Measurements from ENCODE around the gene CD4. TPM values are rescaled to one million over a fixed set of nuclear protein-coding genes. Genes with fewer than 3 reads are reported as not detected.

CD4 gene
- total RNA-seq, 2 experiments from 2014 or later: 219 to 227 TPM

DNA sequence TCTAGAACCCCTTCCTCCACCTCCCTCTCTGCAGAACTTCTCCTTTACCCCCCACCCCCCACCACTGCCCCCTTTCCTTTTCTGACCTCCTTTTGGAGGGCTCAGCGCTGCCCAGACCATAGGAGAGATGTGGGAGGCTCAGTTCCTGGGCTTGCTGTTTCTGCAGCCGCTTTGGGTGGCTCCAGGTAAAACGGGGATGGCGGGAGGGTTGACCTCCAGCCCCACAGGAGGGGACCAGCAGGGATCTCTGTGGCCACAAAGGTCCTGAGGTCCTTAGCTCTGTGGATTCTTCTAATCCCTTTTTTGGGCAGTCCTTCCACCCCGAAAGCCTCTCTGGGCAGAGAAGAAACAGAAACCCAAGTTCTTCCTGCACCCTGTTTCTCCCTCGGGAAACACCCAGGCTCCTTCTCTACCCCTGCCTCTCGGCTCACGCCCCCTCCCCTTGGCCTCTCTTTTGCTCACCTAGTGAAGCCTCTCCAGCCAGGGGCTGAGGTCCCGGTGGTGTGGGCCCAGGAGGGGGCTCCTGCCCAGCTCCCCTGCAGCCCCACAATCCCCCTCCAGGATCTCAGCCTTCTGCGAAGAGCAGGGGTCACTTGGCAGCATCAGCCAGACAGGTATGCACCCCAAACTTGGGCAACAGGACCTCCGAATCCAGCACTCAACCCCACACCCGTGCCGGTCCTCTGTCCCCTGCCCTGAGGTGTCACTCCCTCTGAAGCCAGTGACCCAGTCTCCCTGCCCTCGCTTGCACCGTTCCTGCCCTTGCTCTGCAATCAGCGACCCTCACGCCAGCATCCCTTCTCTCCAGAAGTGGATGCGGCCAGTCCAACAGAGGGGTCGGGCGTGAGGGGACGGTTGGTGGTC, 16.4 kb upstream of the CD4 start:
- ChIA-PET POLR2A (no interaction called here), CTCF (interaction anchor here (0.7 to 8.8 kb wide), 5 partner anchors 10 to 80 kb away, joined by 3 to 77 read pairs (median 5); partner anchors contain the start of gene MLF2)
- no peak for DNase-seq
- Mint-ChIP-seq H3K27me3 (peaks cover 15% of the 10 kb centered on the region), H3K27ac (peak overlapping the region; percentile 80), H3K9me3 (no peaks in the 10 kb centered on the region), H3K4me1 (peaks cover 61% of the 10 kb centered on the region), H3K36me3 (ENCODE audit: low read depth) (peaks cover 2% of the 10 kb centered on the region), H3K4me3 (peak overlapping the region; percentile 72)

DNA sequence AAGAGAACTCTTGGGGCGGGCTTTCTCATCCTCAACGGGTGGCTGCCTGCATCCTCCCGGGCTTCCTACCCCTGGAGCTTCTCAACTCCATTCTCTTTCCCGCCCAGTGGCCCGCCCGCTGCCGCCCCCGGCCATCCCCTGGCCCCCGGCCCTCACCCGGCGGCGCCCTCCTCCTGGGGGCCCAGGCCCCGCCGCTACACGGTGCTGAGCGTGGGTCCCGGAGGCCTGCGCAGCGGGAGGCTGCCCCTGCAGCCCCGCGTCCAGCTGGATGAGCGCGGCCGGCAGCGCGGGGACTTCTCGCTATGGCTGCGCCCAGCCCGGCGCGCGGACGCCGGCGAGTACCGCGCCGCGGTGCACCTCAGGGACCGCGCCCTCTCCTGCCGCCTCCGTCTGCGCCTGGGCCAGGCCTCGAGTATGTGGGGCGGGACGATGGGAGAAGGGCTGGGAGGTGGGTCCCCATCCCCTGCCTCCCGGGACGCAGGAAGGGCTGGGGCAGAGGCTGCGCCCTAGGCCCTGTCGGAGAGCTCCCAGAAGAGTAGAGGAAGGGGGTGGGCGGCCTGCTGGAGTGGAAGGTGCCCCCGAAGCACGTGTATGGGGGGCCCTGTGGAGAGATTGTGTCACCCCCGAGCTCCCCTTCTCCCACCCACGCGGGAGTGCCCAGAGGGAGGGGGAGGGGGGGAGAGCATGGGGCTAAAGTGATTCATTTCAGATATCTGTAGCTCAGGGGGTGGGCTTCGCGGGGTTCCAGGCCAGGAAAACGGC, 15.6 kb upstream of the CD4 start:
- CTCF ChIA-PET: interaction anchor here (1.1 to 14.2 kb wide), 6 partner anchors 6 to 79 kb away, joined by 3 to 120 read pairs (median 7); partner anchors contain the start of genes MLF2 and PTMS
- peaks cover 2% of the 10 kb centered on the region for H3K36me3 Mint-ChIP-seq (ENCODE audit: low read depth)

DNA sequence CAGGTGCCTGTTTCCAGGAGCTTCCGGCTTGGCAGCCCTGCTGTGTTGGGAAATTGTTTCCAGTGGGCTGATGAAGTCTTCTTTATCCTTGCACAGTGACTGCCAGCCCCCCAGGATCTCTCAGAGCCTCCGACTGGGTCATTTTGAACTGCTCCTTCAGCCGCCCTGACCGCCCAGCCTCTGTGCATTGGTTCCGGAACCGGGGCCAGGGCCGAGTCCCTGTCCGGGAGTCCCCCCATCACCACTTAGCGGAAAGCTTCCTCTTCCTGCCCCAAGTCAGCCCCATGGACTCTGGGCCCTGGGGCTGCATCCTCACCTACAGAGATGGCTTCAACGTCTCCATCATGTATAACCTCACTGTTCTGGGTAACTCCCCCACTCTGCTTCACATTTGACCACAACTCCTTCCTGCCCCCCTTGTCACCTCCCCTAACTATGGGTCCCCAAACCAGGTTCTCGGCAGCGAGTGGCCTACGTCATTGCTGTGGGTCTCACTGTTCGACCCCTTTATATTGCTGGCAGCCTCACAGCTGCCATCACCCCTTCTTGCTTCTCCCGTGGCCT, 14.7 kb upstream of the CD4 start:
- Mint-ChIP-seq H3K9me3 (no peaks in the 10 kb centered on the region), H3K27ac (peak overlapping the region; percentile 65), H3K4me3 (peak overlapping the region; percentile 50), H3K27me3 (peaks cover 5% of the 10 kb centered on the region), H3K4me1 (peaks cover 66% of the 10 kb centered on the region), H3K36me3 (ENCODE audit: low read depth) (peaks cover 2% of the 10 kb centered on the region)
- ChIA-PET CTCF (interaction anchor here (1.1 to 14.2 kb wide), 7 partner anchors 7 to 78 kb away, joined by 3 to 120 read pairs (median 5); partner anchors contain the start of genes MLF2 and PTMS), POLR2A (no interaction called here)
- DNase-seq: no peak

More for the DNA sequence above, 15.6 kb upstream of the CD4 start:
- Mint-ChIP-seq H3K4me1 (peaks cover 61% of the 10 kb centered on the region), H3K4me3 (peak overlapping the region; percentile 72), H3K9me3 (no peaks in the 10 kb centered on the region), H3K27me3 (peaks cover 8% of the 10 kb centered on the region), H3K27ac (peak overlapping the region; percentile 80)
- POLR2A ChIA-PET: no interaction called here
- no peak for DNase-seq

DNA sequence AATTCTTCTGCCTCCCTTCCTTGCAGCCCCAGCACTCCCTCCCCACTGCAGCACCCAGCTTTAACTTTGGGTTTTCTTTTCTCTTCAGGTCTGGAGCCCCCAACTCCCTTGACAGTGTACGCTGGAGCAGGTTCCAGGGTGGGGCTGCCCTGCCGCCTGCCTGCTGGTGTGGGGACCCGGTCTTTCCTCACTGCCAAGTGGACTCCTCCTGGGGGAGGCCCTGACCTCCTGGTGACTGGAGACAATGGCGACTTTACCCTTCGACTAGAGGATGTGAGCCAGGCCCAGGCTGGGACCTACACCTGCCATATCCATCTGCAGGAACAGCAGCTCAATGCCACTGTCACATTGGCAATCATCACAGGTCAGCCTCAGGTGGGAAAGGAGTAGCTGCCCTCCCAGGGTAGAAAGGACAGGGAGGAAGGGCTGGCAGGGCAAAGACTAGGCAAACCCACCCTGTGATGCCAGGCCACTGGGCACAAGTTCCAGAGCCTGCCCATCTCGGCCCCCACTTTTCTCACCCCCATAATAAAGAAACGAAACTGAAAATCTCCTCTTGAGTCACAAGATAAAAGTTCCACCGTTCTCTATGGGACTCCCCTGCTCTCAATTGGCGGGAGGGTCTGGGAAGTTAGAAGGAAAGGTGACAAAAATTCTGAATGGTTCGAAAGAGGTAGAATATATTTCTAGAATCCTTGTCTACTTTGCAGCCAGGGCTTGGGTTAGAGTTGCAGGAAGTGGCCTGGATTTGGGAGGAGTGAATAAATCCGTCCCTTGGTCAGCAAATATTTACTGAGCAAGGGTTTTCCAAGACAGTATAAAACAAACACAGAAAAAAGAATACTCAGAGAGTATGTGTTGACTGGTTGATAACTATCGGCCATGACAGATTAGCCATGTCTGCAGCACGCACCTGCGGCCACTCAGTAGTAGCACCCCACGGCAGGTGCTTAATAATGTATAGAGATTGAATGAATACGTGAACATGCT, 13.8 kb upstream of the CD4 start:
- peak overlapping the region; percentile 50 for H3K4me3 Mint-ChIP-seq
- peaks cover 2% of the 10 kb centered on the region for H3K36me3 Mint-ChIP-seq (ENCODE audit: low read depth)

DNA sequence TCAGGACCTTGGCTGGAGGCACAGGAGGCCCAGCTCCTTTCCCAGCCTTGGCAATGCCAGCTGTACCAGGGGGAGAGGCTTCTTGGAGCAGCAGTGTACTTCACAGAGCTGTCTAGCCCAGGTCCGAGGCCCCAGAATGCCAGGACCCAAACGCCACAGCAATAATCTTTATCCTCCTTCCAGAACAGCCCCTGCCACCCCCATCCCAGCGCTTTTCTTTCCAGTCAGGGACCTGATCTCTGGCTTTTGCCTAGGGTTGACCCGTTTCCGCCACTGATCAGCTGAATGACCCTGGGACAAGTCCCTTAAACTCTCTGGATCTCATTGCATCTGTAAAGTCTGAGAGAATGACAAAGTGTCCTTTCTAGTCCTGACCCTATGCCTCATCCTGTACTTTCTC, 11.9 kb upstream of the CD4 start:
- H3K4me3 Mint-ChIP-seq: no peak overlapping the region
- H3K27ac Mint-ChIP-seq: no peak overlapping the region
- H3K27me3 Mint-ChIP-seq: peaks cover 5% of the 10 kb centered on the region

More for the DNA sequence above, 13.8 kb upstream of the CD4 start:
- Mint-ChIP-seq H3K9me3 (no peaks in the 10 kb centered on the region), H3K27ac (peak overlapping the region; percentile 65), H3K27me3 (peaks cover 5% of the 10 kb centered on the region), H3K4me1 (peaks cover 75% of the 10 kb centered on the region)
- no peak for DNase-seq
- ChIA-PET POLR2A (no interaction called here), CTCF (interaction anchor here (1.2 to 14.2 kb wide), 4 partner anchors 7 to 62 kb away, joined by 3 to 120 read pairs (median 11); partner anchors contain the start of genes MLF2 and PTMS)

DNA sequence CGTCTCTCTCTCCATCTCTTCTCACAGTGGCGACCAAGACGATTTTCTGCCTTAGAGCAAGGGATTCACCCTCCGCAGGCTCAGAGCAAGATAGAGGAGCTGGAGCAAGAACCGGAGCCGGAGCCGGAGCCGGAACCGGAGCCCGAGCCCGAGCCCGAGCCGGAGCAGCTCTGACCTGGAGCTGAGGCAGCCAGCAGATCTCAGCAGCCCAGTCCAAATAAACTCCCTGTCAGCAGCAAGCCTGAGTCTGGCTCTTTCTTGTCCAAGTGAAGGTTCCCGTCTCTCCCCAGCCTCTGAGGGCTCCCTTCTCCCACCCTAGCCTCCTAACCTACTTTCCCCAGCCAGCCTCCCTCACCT, 11.1 kb upstream of the CD4 start:
- no peak for DNase-seq
- H3K36me3 Mint-ChIP-seq (ENCODE audit: low read depth): peaks cover 2% of the 10 kb centered on the region
- H3K4me1 Mint-ChIP-seq: peaks cover 67% of the 10 kb centered on the region
- H3K27ac Mint-ChIP-seq: no peak overlapping the region
- H3K4me3 Mint-ChIP-seq: peak overlapping the region; percentile 70
- ChIA-PET CTCF (interaction anchor here (0.6 to 14.2 kb wide), 11 partner anchors 9 to 134 kb away, joined by 3 to 120 read pairs (median 5); partner anchors contain the start of genes CD4, MLF2, P3H3 and PTMS), POLR2A (interaction anchor here (0.6 kb wide), 1 partner anchor 89 kb away, joined by 3 read pairs; no protein-coding TSS in a partner anchor)
- no peaks in the 10 kb centered on the region for H3K9me3 Mint-ChIP-seq
- peaks cover 5% of the 10 kb centered on the region for H3K27me3 Mint-ChIP-seq

More for the DNA sequence above, 11.9 kb upstream of the CD4 start:
- POLR2A ChIA-PET: no interaction called here
- Mint-ChIP-seq H3K9me3 (no peaks in the 10 kb centered on the region), H3K36me3 (ENCODE audit: low read depth) (peaks cover 2% of the 10 kb centered on the region), H3K4me1 (peaks cover 69% of the 10 kb centered on the region)
- DNase-seq: no peak
- CTCF ChIA-PET: interaction anchor here (0.7 to 14.2 kb wide), 4 partner anchors 10 to 88 kb away, joined by 3 to 120 read pairs (median 16); partner anchors contain the start of genes MLF2, PTMS and ZNF384

DNA sequence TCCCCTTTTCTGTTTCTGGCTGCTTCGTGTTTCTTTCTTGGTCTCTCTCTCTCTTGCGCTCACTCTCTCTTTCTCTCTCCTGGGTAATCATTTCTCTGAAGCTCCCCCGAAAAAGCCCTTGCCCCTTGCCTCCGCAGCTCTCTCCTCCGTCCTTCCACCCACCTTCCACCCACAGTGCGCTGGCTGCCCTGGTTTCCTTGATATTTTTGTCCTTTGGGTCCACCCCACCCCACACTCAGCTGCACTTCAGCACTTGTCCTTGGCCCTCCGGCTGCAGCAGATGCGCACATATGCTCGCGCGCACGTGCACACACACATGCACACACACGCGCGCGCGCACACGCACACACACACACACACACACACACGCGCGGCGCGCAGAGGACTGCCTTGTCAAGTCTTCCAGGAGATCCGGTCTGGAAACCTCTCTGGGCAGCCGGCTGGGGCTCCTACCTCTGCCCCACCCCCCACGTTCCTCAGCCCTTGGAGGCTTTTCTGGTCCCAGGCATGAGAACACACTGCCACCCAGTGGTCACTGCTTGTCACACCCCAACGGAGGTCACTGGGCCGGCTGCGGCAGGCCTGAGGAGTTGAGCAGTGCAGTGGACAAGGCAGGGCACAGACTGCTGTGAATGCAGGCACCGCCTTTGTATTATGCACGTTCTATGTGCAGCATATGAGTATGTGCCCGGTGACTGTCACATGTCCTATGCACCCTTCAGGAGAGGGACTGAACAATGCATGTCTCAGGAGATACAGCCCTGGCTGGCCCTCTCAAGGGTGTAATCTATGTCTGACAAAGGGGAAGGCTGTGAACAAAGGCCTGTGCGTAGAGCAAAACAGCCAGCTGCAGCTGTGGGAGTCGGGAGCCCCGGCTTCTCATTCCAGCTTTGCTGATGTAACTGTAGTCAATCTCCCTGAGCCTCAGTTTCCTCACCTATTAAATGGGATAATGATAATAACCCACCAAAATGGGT, 10.5 kb upstream of the CD4 start:
- H3K4me3 Mint-ChIP-seq: peak overlapping the region; percentile 70
- H3K9me3 Mint-ChIP-seq: no peaks in the 10 kb centered on the region
- H3K27me3 Mint-ChIP-seq: peaks cover 5% of the 10 kb centered on the region
- peaks cover 2% of the 10 kb centered on the region for H3K36me3 Mint-ChIP-seq (ENCODE audit: low read depth)
- peaks cover 69% of the 10 kb centered on the region for H3K4me1 Mint-ChIP-seq
- peak; percentile 93 for DNase-seq
- ChIA-PET POLR2A (interaction anchor here (0.6 kb wide), 1 partner anchor 89 kb away, joined by 3 read pairs; no protein-coding TSS in a partner anchor), CTCF (interaction anchor here (0.7 to 14.2 kb wide), 10 partner anchors 8 to 135 kb away, joined by 3 to 120 read pairs (median 6); partner anchors contain the start of genes CD4, MLF2, P3H3 and PTMS)
- H3K27ac Mint-ChIP-seq: peak overlapping the region; percentile 84

DNA sequence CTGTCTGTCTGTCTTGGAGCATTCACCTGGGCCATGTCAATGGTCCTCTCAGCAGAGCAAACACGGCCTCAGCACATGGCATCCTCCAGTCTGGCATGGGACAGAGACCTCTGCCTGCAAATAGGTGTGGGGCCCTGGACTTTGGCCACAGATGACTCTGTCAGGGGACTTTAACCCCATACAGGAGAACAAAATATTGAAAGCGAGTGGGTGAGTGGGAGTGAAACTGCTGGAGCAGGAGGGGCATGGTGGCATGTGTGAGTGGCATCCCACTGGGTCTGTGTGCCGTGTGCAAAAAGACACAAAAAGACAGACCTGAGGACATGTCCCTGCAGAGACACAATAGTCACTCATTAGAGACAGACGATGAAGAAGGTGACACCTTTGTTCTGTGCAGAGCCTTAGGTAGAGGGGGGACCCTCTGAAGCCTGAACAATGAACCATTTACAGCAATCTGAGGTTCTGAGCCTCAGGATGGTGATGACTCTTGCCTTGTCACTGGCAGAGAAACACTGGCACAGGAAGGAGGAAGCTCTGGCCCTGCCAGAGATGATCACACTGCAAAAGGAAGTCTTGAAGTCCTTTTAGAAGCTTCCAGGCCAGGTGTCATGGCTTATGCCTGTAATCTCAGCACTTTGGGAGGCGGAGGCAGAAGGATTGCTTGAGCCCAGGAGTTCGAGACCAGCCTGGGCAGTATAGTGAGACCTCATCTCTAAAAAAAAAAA, 9.5 kb upstream of the CD4 start:
- POLR2A ChIA-PET: interaction anchor here (1.2 kb wide), 1 partner anchor 10 kb away, joined by 4 read pairs; the partner anchor contains the start of gene CD4
- H3K9me3 Mint-ChIP-seq: no peaks in the 10 kb centered on the region
- H3K27me3 Mint-ChIP-seq: peaks cover 2% of the 10 kb centered on the region
- H3K4me1 Mint-ChIP-seq: peaks cover 68% of the 10 kb centered on the region
- H3K27ac Mint-ChIP-seq: peak overlapping the region; percentile 84
- no peak for DNase-seq
- CTCF ChIA-PET: interaction anchor here (0.9 to 14.2 kb wide), 8 partner anchors 8 to 222 kb away, joined by 5 to 120 read pairs (median 9); partner anchors contain the start of genes CD4, LAG3, MLF2 and PTMS
- peaks cover 2% of the 10 kb centered on the region for H3K36me3 Mint-ChIP-seq (ENCODE audit: low read depth)
- H3K4me3 Mint-ChIP-seq: no peak overlapping the region

DNA sequence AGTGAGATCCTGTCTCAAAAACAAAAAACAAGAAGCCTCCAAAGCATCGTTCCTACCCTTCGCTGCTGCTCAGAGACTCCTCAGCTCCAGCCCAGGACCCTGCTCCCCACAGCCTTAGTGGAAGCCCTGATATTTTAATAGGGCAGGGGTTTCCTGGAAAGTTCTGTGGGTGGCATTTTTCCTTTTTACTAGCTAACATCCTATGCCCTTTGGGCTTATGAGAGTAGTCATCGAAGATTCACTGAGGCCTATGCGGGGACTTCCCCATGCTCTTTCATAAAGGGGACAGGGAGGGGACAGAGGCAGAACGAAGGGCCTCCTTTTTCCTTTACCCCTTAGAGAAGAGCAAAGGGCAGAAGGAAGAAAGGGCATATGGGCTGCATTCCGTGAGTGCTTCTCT, 8.8 kb upstream of the CD4 start:
- Mint-ChIP-seq H3K27me3 (peaks cover 2% of the 10 kb centered on the region), H3K9me3 (no peaks in the 10 kb centered on the region), H3K27ac (no peak overlapping the region), H3K36me3 (ENCODE audit: low read depth) (peaks cover 2% of the 10 kb centered on the region), H3K4me1 (peaks cover 62% of the 10 kb centered on the region), H3K4me3 (no peak overlapping the region)
- CTCF ChIA-PET: interaction anchor here (0.6 to 14.2 kb wide), 9 partner anchors 9 to 223 kb away, joined by 3 to 120 read pairs (median 8); partner anchors contain the start of genes CD4, LAG3, MLF2 and PTMS
- no peak for DNase-seq
- POLR2A ChIA-PET: interaction anchor here (1.2 kb wide), 1 partner anchor 9 kb away, joined by 4 read pairs; the partner anchor contains the start of gene CD4

DNA sequence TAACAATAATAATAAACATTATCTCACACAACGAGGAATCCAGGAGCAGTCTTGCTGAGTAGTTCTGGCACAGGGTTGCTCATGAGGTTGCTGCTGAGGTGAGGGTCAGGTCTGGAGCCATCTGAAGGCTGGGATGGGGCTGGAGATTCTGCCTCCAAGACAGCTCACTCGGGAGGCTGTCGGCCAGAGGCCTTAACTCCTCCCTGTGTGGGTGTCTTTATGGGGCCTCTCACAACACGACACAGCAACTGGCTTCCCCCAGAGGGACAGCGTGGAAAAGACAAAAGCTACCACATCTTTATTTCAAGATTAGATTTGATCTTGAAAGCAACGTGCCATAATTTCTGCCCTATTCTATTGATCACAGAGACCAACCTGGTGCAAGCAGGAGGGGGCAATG, 7.2 kb upstream of the CD4 start:
- no peak overlapping the region for H3K27ac Mint-ChIP-seq
- CTCF ChIA-PET: interaction anchor here (1.1 to 14.2 kb wide), 8 partner anchors 8 to 63 kb away, joined by 3 to 120 read pairs (median 8); partner anchors contain the start of genes MLF2 and PTMS
- H3K9me3 Mint-ChIP-seq: no peaks in the 10 kb centered on the region
- H3K27me3 Mint-ChIP-seq: no peaks in the 10 kb centered on the region
- DNase-seq: no peak
- H3K36me3 Mint-ChIP-seq (ENCODE audit: low read depth): no peaks in the 10 kb centered on the region
- no peak overlapping the region for H3K4me3 Mint-ChIP-seq
- POLR2A ChIA-PET: interaction anchor here (0.7 kb wide), 1 partner anchor 11 kb away, joined by 3 read pairs; no protein-coding TSS in a partner anchor
- peaks cover 68% of the 10 kb centered on the region for H3K4me1 Mint-ChIP-seq
